Activated B cell treated with CpG ODN at 0.5 μM for 24 hours (primary cell): Measurements from ENCODE around the gene ASB3. TPM values are rescaled to one million over a fixed set of nuclear protein-coding genes. Genes with fewer than 3 reads are reported as not detected.

Experiments used
- ATAC-seq: fragments of 200-7000 bp; cut with Tn5 transposase; one replicate; pipeline ENCODE4 v1.10.0; 2021; ENCODE audit warnings: low read depth, mild to moderate bottlenecking, moderate library complexity
- CTCF ChIA-PET: fragments of 350-600 bp; sonication (Branson Sonifier 250); formaldehyde crosslinking; loops from one replicate; lab custom pipeline; 2021; ENCODE audit warnings: antibody characterized with exemption; lab: Charles Lee
- POLR2A ChIA-PET: fragments of 350-600 bp; sonication (Branson Sonifier 250); formaldehyde crosslinking; loops from one replicate; lab custom pipeline; 2021; ENCODE audit warnings: antibody characterized with exemption; lab: Charles Lee
- DNase-seq: peaks from one replicate; pipeline ENCODE4 v3.0.0; 2022
- H3K27ac Mint-ChIP-seq: one replicate; pipeline ENCODE4 v1.8.0; 2020; ENCODE audit warnings: mixed read lengths
- H3K27me3 Mint-ChIP-seq: one replicate; pipeline ENCODE4 v1.8.0; 2021; ENCODE audit warnings: mixed read lengths
- H3K36me3 Mint-ChIP-seq: one replicate; pipeline ENCODE4 v1.8.0; 2021; ENCODE audit warnings: low read depth, mixed read lengths
- H3K4me1 Mint-ChIP-seq: one replicate; pipeline ENCODE4 v1.8.0; 2021; ENCODE audit warnings: mixed read lengths
- H3K4me3 Mint-ChIP-seq: one replicate; pipeline ENCODE4 v1.8.0; 2020; ENCODE audit warnings: mild to moderate bottlenecking, mixed read lengths
- H3K9me3 Mint-ChIP-seq: one replicate; pipeline ENCODE4 v1.8.0; 2020; ENCODE audit warnings: mixed read lengths
- CTCF ChIP-seq: fragments of 200-600 bp; IDR thresholded peaks from one replicate; pipeline ENCODE4 v1.8.0; 2022; ENCODE audit warnings: antibody characterized with exemption, mild to moderate bottlenecking
- intact Hi-C: fragments of 100-400 bp; cut with micrococcal nuclease; formaldehyde crosslinking; loops from one replicate; pipeline ENCODE4 v1.15.1; 2024
- total RNA-seq: library from RNA; stranded (reverse); gene quantifications from 2 replicates; pipeline ENCODE4 v1.2.3, GENCODE V29; 2022

Gene ASB3
- total RNA-seq, 1 donor from 2014 or later, result 22.8 TPM

GRCh38 chr2:53655256-53655655 lies 131.5 kb downstream of the ASB3 start:
- Mint-ChIP-seq H3K9me3 (no peaks in the 10 kb centered on the region), H3K4me3 (no peak overlapping the region), H3K4me1 (no peaks in the 10 kb centered on the region), H3K27ac (no peak overlapping the region), H3K36me3 (no peaks in the 10 kb centered on the region), H3K27me3 (no peaks in the 10 kb centered on the region)
- ChIA-PET CTCF (no interaction called here), POLR2A (no interaction called here)
- no peak for TF ChIP-seq CTCF
- DNase-seq (no peak), ATAC-seq (no peak)
- intact Hi-C loops, result no loop called here

GRCh38 chr2:53654396-53654795 lies 132.4 kb downstream of the ASB3 start:
- no peak for TF ChIP-seq CTCF
- Mint-ChIP-seq H3K4me1 (no peaks in the 10 kb centered on the region), H3K4me3 (no peak overlapping the region), H3K9me3 (no peaks in the 10 kb centered on the region), H3K27ac (no peak overlapping the region), H3K36me3 (no peaks in the 10 kb centered on the region), H3K27me3 (no peaks in the 10 kb centered on the region)
- POLR2A ChIA-PET, result no interaction called here
- intact Hi-C loops, result no loop called here
- DNase-seq, result no peak
- no peak for ATAC-seq
- CTCF ChIA-PET, result no interaction called here

- no peaks in the 10 kb centered on the region for H3K27me3 Mint-ChIP-seq
- no peak for ATAC-seq
Measured at GRCh38 chr2:53652131-53652530, 134.6 kb downstream of the ASB3 start.

GRCh38 chr2:53646788-53647187 lies 140.0 kb downstream of the ASB3 start:
- POLR2A ChIA-PET, result no interaction called here
- no peaks in the 10 kb centered on the region for H3K9me3 Mint-ChIP-seq
- no peak for TF ChIP-seq CTCF
- no peak for ATAC-seq
- no peaks in the 10 kb centered on the region for H3K27me3 Mint-ChIP-seq
- CTCF ChIA-PET, result no interaction called here
- H3K4me3 Mint-ChIP-seq, result no peak overlapping the region
- intact Hi-C loops, result no loop called here
- H3K36me3 Mint-ChIP-seq, result no peaks in the 10 kb centered on the region
- no peaks in the 10 kb centered on the region for H3K4me1 Mint-ChIP-seq
- no peak for DNase-seq
- H3K27ac Mint-ChIP-seq, result no peak overlapping the region

More at GRCh38 chr2:53652131-53652530, 134.6 kb downstream of the ASB3 start:
- DNase-seq, result no peak
- Mint-ChIP-seq H3K4me1 (no peaks in the 10 kb centered on the region), H3K27ac (no peak overlapping the region), H3K4me3 (no peak overlapping the region), H3K36me3 (no peaks in the 10 kb centered on the region), H3K9me3 (no peaks in the 10 kb centered on the region)
- ChIA-PET POLR2A (no interaction called here), CTCF (no interaction called here)
- TF ChIP-seq CTCF, result no peak
- intact Hi-C loops, result no loop called here

GRCh38 chr2:53641290-53641689 lies 145.5 kb downstream of the ASB3 start:
- ATAC-seq, result no peak
- DNase-seq, result no peak
- ChIA-PET POLR2A (no interaction called here), CTCF (no interaction called here)
- peaks cover 2% of the 10 kb centered on the region for H3K27me3 Mint-ChIP-seq
- no peak overlapping the region for H3K4me3 Mint-ChIP-seq
- intact Hi-C loops, result no loop called here
- no peak overlapping the region for H3K27ac Mint-ChIP-seq
- no peak for TF ChIP-seq CTCF
- no peaks in the 10 kb centered on the region for H3K36me3 Mint-ChIP-seq
- no peaks in the 10 kb centered on the region for H3K4me1 Mint-ChIP-seq
- H3K9me3 Mint-ChIP-seq, result no peaks in the 10 kb centered on the region
